ENCODE measurements around the gene HTRA2. TPM values are rescaled to one million over a fixed set of nuclear protein-coding genes. Genes with fewer than 3 reads are reported as not detected.

HTRA2 gene
- total RNA-seq, 1 donor from 2014 or later, result 31.4 TPM

DNA sequence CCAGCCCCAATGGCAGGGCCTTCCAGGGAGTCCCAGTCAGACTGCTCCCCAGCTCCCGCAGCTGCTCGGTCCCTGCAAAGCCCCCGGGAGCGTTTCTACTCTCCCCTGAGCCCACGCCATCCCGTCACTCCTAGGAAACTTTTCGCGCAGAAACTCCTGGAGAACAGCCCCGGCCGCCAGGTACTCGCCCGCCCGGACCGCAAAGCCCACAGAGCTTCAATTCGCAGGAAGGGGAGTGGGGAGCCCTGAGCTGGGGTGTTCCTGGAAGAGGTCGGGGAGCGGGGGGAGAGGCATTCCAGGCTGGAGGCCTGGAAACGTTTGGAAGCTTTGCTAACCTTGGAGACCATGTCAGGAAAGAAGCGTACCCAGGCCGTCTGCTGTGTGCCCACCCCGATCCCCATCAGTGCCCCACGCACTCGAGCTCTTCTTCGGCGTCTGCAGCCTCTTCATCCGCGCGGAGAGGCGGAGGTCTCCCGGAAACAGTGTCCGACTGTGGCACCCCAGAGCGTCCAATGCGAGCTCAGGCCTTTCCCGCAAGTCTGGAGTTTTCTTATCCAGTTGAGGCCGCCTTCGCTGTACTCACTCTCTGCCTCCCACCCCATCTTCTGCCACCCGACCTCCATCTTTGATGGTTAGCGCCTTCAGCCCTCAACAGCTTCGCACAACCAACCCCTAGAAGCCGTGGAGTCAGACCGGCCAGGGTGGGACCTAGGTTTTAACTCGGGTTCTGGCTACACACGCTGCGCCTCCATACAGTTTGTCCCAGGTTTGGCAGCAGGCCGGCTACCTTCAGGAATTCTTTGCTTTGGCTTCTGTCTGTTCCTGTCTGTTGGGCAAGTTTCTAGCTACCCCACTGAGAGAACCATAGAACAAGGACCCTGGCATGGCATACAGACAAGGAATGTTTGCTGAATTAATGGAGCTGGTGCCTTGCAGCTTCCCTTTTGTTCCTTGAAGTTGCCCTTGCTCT lies 25.9 kb upstream of the HTRA2 start:
- peak overlapping the region; percentile 68 for H3K4me3 ChIP-seq
- peaks cover 14% of the 10 kb centered on the region for H3K36me3 ChIP-seq
- H3K9me3 ChIP-seq, result no peaks in the 10 kb centered on the region
- H3K27ac ChIP-seq, result peak overlapping the region; percentile 89
- DNase-seq (no peak), ATAC-seq (no peak)
- peaks cover 23% of the 10 kb centered on the region for H3K27me3 ChIP-seq
- TF ChIP-seq, protein P1, sequence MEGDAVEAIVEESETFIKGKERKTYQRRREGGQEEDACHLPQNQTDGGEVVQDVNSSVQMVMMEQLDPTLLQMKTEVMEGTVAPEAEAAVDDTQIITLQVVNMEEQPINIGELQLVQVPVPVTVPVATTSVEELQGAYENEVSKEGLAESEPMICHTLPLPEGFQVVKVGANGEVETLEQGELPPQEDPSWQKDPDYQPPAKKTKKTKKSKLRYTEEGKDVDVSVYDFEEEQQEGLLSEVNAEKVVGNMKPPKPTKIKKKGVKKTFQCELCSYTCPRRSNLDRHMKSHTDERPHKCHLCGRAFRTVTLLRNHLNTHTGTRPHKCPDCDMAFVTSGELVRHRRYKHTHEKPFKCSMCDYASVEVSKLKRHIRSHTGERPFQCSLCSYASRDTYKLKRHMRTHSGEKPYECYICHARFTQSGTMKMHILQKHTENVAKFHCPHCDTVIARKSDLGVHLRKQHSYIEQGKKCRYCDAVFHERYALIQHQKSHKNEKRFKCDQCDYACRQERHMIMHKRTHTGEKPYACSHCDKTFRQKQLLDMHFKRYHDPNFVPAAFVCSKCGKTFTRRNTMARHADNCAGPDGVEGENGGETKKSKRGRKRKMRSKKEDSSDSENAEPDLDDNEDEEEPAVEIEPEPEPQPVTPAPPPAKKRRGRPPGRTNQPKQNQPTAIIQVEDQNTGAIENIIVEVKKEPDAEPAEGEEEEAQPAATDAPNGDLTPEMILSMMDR (IDR thresholded peaks at IDR 0.05), result no peak
- intact Hi-C loops (cut with DNase I), result no loop called here
- peaks cover 50% of the 10 kb centered on the region for H3K4me1 ChIP-seq

DNA sequence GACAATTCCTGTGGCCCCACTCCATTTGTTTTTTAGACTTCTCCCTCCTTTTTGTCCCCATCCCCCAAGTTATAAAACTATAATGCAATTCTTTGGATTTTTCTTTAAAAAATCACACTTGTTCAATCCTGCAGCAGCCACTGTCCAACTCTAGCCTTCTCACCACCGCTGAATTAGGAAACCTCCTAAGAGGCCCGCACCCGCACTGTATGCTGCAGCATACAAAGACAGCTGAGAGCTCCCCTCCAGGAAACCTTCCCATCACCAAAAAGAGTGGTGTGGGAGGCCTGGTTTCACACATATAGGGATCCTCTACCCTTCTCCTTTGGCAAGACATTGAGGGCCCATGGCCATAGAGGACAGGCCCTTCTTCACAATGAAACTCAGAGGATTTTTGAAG lies 25.1 kb upstream of the HTRA2 start:
- H3K27me3 ChIP-seq, result peaks cover 15% of the 10 kb centered on the region
- TF ChIP-seq, protein P1 (IDR thresholded peaks at IDR 0.05), result no peak
- no peak for DNase-seq
- peaks cover 14% of the 10 kb centered on the region for H3K36me3 ChIP-seq
- peaks cover 42% of the 10 kb centered on the region for H3K4me1 ChIP-seq
- H3K27ac ChIP-seq, result no peak overlapping the region
- ATAC-seq, result no peak
- no peaks in the 10 kb centered on the region for H3K9me3 ChIP-seq
- intact Hi-C loops (cut with DNase I), result no loop called here
- no peak overlapping the region for H3K4me3 ChIP-seq

DNA sequence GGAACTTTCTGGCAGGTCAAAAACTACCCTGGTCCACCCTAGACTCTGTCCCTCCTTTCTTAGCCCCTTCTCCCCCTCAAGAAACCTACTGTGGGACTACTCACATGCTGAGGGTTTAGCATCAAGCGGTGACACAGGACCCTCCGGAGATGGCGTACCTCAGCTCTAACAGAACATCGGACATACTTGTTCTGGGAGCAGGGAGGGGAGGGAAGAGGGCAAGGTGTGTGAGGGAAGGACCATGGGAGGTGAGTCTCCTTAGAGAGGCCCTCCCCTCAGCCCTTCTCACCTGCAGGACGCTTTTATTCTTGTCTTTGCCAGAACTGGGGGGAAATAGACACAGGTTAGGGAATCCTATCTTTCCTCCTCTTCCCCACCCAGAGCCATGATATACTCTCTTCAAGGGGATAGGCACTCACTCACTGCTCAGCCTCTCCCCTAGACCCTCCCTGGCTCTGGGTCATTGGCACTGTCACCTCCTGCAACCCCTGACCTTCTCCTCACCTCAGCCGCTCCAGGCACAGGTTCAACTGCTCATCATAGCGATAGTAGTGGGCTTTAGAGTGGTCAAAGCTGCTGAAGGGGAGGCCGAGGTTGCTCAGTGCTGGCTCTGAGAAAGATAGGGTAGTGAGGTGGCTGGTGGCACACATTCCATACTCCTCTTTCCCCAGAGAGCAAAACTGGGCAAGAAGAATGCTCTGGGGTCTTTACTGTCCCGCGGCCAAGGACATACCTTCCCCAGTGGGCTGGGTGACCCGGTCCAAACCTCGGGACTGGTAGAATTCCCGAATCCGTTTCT lies 24.1 kb upstream of the HTRA2 start:
- intact Hi-C loops (cut with DNase I), result no loop called here
- H3K9me3 ChIP-seq, result no peaks in the 10 kb centered on the region
- DNase-seq, result no peak
- peaks cover 14% of the 10 kb centered on the region for H3K36me3 ChIP-seq
- no peak for ATAC-seq
- peak overlapping the region; percentile 11 for H3K27ac ChIP-seq
- peak overlapping the region; percentile 84 for H3K4me3 ChIP-seq
- peaks cover 8% of the 10 kb centered on the region for H3K27me3 ChIP-seq
- TF ChIP-seq, protein P1 (IDR thresholded peaks at IDR 0.05), result no peak
- peaks cover 39% of the 10 kb centered on the region for H3K4me1 ChIP-seq

DNA sequence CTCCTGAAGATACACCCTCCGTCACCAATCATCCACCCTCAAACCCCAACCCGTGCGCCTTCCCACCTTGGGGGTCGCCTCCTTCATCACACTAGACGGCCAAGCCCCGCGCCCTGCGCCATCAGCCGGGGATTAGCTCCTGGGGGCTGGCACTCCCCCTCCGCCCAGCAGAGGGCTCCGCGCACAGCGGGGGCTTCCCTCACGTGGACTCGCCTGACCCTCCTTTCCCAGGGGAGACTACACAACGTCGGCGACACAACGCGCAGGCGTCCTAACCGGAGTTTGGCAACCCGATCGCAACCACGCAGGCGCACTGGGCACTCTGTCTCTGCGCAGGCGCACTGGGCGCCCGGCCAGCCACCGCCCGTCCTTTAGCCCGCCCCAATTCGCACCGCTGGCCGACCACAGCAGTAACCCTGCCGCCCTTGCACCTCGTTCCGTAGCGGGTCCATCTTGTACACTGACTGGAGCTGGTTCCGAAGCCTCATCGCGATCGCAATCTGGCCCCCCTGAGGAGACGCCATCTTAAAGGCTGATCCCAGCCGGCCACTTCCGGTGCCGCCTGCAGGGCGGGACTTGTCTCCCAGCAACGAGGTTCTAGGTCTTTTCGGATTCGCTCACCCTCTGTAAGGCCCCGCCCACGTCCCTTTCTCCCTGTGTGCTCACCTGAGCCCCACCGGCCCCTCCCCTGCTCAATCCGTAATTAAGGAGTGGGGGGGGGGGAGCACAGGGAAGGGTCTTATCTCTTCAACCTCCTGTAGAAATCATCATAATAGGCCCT lies 22.4 kb upstream of the HTRA2 start, which contains the start of gene PCGF1:
TSS of gene PCGF1 (minus strand) at position 551 of the 781 bp plus-strand sequence. CDS start at position 524, 27 bp downstream.
- H3K9me3 ChIP-seq, result no peaks in the 10 kb centered on the region
- peaks cover 35% of the 10 kb centered on the region for H3K4me1 ChIP-seq
- peak within 1 kb of the TSS; percentile 99 for H3K27ac ChIP-seq
- DNase-seq (peak; percentile 100), ATAC-seq (peak; percentile 93)
- TF ChIP-seq, protein P1 (IDR thresholded peaks at IDR 0.05), result peak; percentile 40
- intact Hi-C loops (cut with DNase I), result no loop called here
- peaks cover 14% of the 10 kb centered on the region for H3K36me3 ChIP-seq
- peak within 1 kb of the TSS; percentile 84 for H3K4me3 ChIP-seq
- peaks cover 20% of the 10 kb centered on the region for H3K27me3 ChIP-seq

DNA sequence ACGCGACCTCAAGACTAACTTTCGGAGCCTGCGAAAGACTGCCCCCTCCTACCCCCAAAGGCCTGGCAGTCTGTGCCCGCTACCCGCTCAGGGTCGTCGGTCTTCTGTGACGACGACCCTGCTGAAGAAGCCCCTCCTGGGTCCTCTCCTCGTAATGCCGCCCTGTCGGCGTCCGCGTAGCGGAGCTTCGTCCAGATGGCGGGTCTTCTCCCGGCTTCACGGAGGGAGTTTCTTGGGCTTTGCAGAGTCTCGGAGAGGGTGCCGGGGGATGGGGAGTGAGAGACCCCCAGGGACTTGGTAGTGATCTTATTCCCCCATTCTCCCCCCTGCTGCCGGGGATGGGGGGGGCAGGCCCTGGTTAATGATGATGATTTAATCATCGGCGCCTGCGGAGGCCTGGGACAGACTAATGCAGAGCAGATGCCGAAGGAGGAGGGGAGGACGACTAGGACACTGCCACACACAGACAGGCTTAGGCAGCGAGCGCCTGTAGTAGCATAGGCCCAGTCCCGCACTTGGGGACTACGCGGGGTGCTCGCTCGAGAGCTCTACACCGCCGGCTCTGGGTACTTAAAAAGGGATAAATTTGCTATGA lies 21.7 kb upstream of the HTRA2 start:
- peaks cover 32% of the 10 kb centered on the region for H3K4me1 ChIP-seq
- peak overlapping the region; percentile 99 for H3K27ac ChIP-seq
- no peaks in the 10 kb centered on the region for H3K9me3 ChIP-seq
- peaks cover 14% of the 10 kb centered on the region for H3K36me3 ChIP-seq
- intact Hi-C loops (cut with DNase I), result no loop called here
- peak overlapping the region; percentile 84 for H3K4me3 ChIP-seq
- DNase-seq (peak; percentile 69), ATAC-seq (peak; percentile 1)
- TF ChIP-seq, protein P1 (IDR thresholded peaks at IDR 0.05), result no peak
- H3K27me3 ChIP-seq, result peaks cover 27% of the 10 kb centered on the region
